Measurements from ENCODE around the gene YIF1B. TPM values are rescaled to one million over a fixed set of nuclear protein-coding genes. Genes with fewer than 3 reads are reported as not detected.
"Not testable (repeated sequence)": the region's sequence is repeated elsewhere in the genome, so short reads cannot be mapped to it uniquely, and the experiment has no call there.

Gene YIF1B
- total RNA-seq, 1 donor from 2014 or later, result 85.6 TPM

- peak; percentile 48 for DNase-seq (ENCODE audit: extremely low read depth, low read depth, low spot score)
Measured at GRCh38 chr19:38277969-38278680, 37.6 kb downstream of the YIF1B start.

GRCh38 chr19:38277549-38277948, 38.2 kb downstream of the YIF1B start:
- DNase-seq (ENCODE audit: extremely low read depth, low read depth, low spot score), result no peak

DNA sequence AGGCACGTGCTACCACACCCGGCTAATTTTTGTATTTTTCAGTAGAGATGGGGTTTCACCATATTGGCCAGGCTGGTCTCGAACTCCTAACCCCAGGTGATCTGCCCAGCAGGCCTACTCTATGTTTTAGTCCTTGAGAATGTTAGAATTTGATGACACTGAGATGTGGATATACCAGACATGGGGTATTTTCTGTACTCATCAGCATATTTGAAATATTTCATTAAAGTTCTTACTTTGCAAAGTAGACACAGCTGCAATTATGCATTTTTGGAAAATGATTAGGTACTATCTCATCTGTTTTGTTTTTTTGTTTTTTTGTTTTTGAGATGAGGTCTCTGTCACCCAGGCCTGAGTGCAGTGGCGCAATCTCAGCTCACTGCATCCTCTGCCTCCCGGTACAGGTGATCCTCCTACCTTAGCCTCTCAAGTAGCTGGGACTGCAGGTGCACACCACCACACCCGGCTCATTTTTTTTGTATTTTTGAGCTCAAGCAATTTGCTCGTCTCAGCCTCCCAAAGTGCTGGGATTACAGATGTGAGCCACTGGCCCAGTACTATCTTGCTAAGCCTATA, 38.7 kb downstream of the YIF1B start:
- no peak for DNase-seq (ENCODE audit: extremely low read depth, low read depth, low spot score)

GRCh38 chr19:38274739-38275138, 41.0 kb downstream of the YIF1B start:
- DNase-seq (ENCODE audit: extremely low read depth, low read depth, low spot score), result no peak

DNA sequence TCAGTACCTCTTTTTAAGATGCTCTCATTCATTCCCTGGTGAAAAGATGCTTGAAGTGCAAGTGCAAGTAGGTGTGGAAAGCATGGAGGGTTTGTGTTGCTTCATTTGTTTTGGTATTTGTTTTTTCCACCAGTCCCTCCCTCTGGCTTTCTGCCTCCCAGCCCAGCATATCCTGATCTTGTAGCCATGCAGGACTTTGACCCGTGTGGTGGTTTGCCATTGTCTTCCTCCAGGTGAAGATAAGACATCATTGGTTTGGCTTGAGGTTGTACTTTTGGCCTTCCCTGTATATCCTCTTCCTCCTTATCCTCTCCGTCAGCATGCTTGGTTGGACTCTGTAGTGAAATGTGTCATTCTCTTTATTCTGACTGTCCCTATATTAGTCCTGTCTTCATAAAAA, 42.2 kb downstream of the YIF1B start:
- DNase-seq (ENCODE audit: extremely low read depth, low read depth, low spot score), result no peak

DNA sequence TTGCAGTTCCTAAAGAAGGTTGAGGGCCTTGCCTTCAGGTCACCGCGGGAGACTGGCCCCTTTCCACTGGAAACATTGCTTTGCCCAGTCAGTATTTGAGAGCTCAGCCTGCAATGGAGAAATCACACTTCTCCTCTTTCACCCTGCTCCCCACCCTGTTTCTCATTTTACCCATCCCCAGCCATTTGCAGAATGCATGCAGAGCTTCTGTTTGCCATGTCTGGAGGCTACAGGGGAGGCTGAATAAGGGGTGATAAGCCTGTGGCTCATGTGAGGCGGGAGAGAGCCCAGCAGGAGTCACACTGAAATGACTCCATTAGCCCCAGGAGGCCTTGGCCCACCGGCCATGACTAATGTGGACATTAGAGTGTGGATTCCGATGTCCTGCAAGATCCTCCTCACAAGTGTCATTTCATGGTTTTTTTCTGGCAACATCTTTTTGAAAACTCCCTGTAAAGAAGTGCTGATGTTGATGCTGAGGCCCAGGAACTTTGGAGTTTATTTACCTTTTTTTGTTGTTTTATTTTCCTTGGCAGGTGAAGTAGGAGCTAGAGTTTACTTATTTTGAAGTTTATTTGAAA, 45.1 kb downstream of the YIF1B start:
- DNase-seq (ENCODE audit: extremely low read depth, low read depth, low spot score), result no peak

GRCh38 chr19:38268539-38268938, 47.2 kb downstream of the YIF1B start:
- no peak for DNase-seq (ENCODE audit: extremely low read depth, low read depth, low spot score)

DNA sequence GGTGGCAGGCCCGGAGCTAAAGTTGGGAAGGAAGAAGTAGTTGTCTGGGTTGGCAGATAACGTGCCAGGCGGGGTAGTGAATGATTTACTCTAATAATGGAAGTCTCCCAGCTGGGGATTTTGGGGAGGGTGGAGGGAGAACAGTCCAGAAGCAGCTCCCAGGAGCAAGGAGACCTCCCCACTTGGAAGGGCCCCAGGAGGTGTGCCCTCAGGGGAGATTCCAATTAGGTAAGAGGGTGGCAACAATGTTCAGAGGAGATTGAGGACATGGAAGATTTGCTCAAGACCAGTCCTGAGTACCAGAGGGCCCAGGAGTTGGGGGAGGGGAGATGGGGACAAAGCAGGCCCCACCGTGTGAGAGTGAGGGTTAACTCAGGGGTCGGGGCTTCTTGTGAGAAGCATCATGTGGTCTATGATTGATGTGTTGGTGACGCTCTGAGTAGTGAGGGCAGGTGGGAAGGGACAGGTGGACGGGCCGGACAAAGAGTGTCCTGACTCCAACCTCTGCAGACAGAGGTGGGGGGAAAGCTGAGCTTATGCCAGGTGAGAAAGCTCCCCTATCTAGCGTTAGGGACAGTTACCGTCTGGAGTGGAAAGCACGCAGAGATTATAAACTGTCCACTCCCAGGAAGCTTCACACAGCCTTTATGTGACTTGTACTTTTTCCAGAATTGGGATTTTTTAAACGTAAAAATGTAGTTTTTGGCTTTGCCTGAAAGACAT, 47.8 kb downstream of the YIF1B start:
- DNase-seq (ENCODE audit: extremely low read depth, low read depth, low spot score), result no peak

GRCh38 chr19:38266981-38267597, 48.7 kb downstream of the YIF1B start:
- no peak for DNase-seq (ENCODE audit: extremely low read depth, low read depth, low spot score)

DNA sequence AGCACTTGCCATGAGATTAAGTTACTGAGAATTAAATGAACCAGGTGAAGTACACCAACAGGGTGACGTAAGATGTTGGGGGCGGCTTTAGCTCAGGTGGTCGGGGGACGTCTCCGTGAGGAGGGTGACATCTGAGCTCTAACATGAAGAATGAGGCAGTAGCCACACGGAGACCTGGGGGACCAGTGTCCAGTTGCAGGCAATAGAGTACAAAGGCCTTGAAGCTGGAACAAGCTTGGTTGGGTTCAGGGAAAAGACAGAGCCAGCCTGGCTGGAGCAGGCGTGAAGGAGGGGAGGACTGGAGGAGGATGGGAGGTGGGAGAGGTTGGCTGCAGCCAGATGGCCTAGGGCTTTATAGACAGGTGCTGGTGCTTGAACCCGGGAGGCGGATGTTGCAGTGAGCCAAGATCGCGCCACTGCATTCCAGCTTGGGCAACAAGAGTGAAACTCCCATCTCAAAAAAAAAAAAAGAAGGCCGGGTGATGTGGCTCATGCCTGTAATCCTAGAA, 49.8 kb downstream of the YIF1B start:
- no peak for DNase-seq (ENCODE audit: extremely low read depth, low read depth, low spot score)

DNA sequence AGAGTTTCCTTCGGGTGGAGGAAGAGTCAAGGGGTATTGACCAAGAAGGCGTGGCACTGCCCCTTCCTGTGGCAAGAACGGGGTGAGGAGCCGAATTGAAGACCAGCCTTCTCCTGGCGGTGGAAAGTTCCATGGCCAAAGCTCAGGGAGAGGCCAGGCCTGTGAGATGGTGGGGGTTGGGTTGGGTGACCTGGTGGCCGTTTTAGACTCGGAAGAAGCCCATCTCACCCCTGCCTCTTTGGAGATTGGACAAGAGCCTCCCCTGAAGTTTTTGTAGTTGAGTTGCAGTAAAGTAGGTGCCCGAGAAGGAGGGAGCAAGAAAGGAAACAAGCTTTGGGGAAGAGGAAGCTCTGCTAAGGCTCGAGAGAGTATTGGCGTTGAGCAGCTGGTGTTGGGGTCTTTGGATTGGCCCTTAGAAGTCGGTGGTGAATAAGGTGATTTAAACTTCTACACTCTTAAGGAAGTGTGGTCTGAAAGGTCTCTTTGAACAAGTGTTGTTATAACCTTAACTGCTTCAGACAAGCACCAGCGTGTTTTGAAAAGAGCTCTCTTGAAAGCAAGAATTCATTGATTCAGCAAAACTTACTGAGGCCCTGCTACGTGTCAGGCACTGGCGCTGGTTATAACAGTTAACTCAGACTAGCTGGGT, 50.4 kb downstream of the YIF1B start:
- DNase-seq (ENCODE audit: extremely low read depth, low read depth, low spot score), result no peak

DNA sequence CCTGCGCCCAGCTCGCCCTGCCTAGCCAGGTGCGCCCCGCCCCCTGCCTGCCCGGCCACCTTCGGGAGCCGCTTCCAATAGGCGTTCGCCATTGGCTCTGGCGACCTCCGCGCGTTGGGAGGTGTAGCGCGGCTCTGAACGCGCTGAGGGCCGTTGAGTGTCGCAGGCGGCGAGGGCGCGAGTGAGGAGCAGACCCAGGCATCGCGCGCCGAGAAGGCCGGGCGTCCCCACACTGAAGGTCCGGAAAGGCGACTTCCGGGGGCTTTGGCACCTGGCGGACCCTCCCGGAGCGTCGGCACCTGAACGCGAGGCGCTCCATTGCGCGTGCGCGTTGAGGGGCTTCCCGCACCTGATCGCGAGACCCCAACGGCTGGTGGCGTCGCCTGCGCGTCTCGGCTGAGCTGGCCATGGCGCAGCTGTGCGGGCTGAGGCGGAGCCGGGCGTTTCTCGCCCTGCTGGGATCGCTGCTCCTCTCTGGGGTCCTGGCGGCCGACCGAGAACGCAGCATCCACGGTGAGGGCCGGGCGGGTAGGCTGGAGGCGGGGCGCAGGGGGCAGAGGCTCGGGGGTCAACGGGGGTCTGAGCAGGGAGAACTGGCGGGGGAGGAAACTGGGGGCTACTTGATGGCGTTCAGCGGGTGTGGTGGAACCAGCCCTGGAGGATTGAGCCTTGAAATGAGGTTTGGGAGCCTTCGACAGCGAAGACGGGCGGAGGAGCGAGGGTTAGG, 51.1 kb downstream of the YIF1B start, which contains the start of gene SPINT2:
TSS of gene SPINT2 (plus strand) at position 88 of the 727 bp plus-strand sequence. CDS start at position 408, 320 bp downstream.
- DNase-seq (ENCODE audit: extremely low read depth, low read depth, low spot score), result no peak

GRCh38 chr19:38263689-38264485, 51.9 kb downstream of the YIF1B start:
- DNase-seq (ENCODE audit: extremely low read depth, low read depth, low spot score), result no peak

- DNase-seq (ENCODE audit: extremely low read depth, low read depth, low spot score), result no peak
Measured at GRCh38 chr19:38262585-38263268, 53.0 kb downstream of the YIF1B start.

- DNase-seq (ENCODE audit: extremely low read depth, low read depth, low spot score), result not testable (repeated sequence)
Measured at GRCh38 chr19:38261942-38262341, 53.8 kb downstream of the YIF1B start.

DNA sequence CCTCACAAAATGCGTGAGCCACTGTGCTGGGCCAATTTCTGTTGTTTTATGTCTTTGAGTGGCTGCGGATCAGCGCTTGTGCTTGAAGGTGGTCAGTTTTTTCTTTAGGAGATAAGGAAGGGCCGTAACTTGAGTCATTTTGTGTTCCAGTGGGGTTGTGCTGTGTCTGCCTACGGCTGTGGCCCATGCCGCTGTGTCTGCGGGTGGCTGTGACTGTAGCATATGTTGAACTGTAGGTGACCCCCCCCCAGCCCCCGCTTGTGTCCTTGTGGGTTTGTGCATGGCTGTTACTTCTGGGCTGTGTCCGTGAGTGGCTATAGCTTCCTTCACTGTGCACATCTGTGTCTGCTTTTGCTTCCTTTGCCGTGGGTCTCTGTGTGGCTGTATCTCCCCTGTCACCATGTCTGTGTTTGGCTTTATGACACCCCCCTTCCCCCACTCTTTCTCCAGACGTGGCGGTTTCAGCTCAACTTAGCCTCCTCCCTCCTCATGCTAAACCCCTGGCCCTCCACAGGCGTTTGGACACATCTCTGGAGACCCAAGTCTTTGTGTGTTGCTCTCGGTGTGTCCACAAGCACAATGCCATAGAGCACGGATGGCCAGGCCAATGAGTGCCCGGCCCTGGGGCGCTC, 60.2 kb downstream of the YIF1B start:
- DNase-seq (ENCODE audit: extremely low read depth, low read depth, low spot score), result no peak

- DNase-seq (ENCODE audit: extremely low read depth, low read depth, low spot score), result no peak
Measured at GRCh38 chr19:38253788-38254187, 62.0 kb downstream of the YIF1B start.

All from glomerular endothelial cell (primary cell).